Endothelial cell of umbilical vein (primary cell): ENCODE measurements around the gene TTK. TPM values are rescaled to one million over a fixed set of nuclear protein-coding genes. Genes with fewer than 3 reads are reported as not detected.

Source experiments
- BruUV-seq: library from RNA; stranded (reverse); fragments of 400-500 nt; replicated peaks from 2 replicates; lab custom pipeline; 2021; lab: Mats Ljungman, UMichigan
- CTCF ChIA-PET: fragments of 300-600, 350-600 bp; sonication (Branson Sonifier 250); formaldehyde crosslinking; loops from one replicate; lab custom pipeline; 2021; ENCODE audit warnings: antibody characterized with exemption, inconsistent platforms; lab: Charles Lee
- POLR2A ChIA-PET: fragments of 300-600, 350-600 bp; sonication (Branson Sonifier 250); formaldehyde crosslinking; loops from one replicate; lab custom pipeline; 2021; ENCODE audit warnings: antibody characterized with exemption, inconsistent platforms; lab: Charles Lee
- DNase-seq: peaks from one replicate; pipeline ENCODE4 v3.0.0-alpha.2; 2011; ENCODE audit warnings: low read depth, low spot score
- FAIRE-seq: peaks from 2 replicates; lab custom pipeline; 2011; peaks lifted over from hg19 to GRCh38; lab: Jason Lieb, UNC
- H2AFZ ChIP-seq: 2 replicates; pipeline ENCODE4 v1.6.0; 2012; ENCODE audit warnings: low read depth, low read length, control low read depth, inconsistent platforms
- H3K27ac ChIP-seq: 2 replicates; pipeline ENCODE4 v1.5.1; 2011; ENCODE audit warnings: low read depth, mild to moderate bottlenecking, control low read depth, low read length, moderate library complexity; ENCODE audit not compliant: insufficient read depth
- H3K27me3 ChIP-seq, 2 experiments: 2 replicates each; pipeline versions ENCODE4 v1.6.0 to v1.6.1; 2011; ENCODE audit warnings: low read length in 2 of 2, mixed read lengths in 1 of 2; ENCODE audit not compliant: control insufficient read depth in 2 of 2, insufficient read depth in 2 of 2
- H3K36me3 ChIP-seq, 2 experiments: 2 replicates in 1 of 2; 3 replicates in 1 of 2; pipeline ENCODE4 v1.5.1; 2011; ENCODE audit warnings: low read length in 2 of 2, mild to moderate bottlenecking in 1 of 2, moderate library complexity in 1 of 2; ENCODE audit not compliant: control insufficient read depth in 2 of 2, insufficient read depth in 2 of 2; ENCODE audit errors: extremely low read depth in 1 of 2
- H3K4me1 ChIP-seq: 3 replicates; pipeline ENCODE4 v1.5.1; 2011; ENCODE audit warnings: mild to moderate bottlenecking, low read length; ENCODE audit not compliant: control insufficient read depth, insufficient read depth; ENCODE audit errors: extremely low read depth
- H3K4me2 ChIP-seq: 2 replicates; pipeline ENCODE4 v1.6.1; 2011; ENCODE audit warnings: low read length, control low read depth, mixed read lengths; ENCODE audit not compliant: insufficient read depth
- H3K4me3 ChIP-seq, 3 experiments: fragments of 200-600 bp in 1 of 3; sonication (generic), shearing (Covaris generic) in 1 of 3; replicated peaks in 1 of 3; 2 replicates each; pipeline ENCODE4 v1.5.1; 2011 to 2016; ENCODE audit warnings: control low read depth in 3 of 3, low read length in 3 of 3, mild to moderate bottlenecking in 2 of 3, inconsistent platforms in 1 of 3, low read depth in 1 of 3, moderate library complexity in 1 of 3; ENCODE audit not compliant: insufficient read depth in 1 of 3
- H3K79me2 ChIP-seq: 2 replicates; pipeline ENCODE4 v1.6.0; 2012; ENCODE audit warnings: low read length, inconsistent platforms; ENCODE audit not compliant: control insufficient read depth, insufficient read depth
- H3K9ac ChIP-seq: replicated peaks from 2 replicates; pipeline ENCODE3; 2011; ENCODE audit warnings: low read length, control low read depth; ENCODE audit not compliant: insufficient read depth; ENCODE audit errors: extremely low read depth
- H3K9me1 ChIP-seq: replicated peaks from 3 replicates; pipeline ENCODE4 v1.6.0; 2011; ENCODE audit warnings: mild to moderate bottlenecking, low read length; ENCODE audit not compliant: control insufficient read depth, insufficient read depth; ENCODE audit errors: extremely low read depth
- H3K9me3 ChIP-seq: replicated peaks from 2 replicates; pipeline ENCODE4 v1.5.1; 2012; ENCODE audit warnings: low read length, inconsistent platforms; ENCODE audit not compliant: control insufficient read depth, insufficient read depth
- H4K20me1 ChIP-seq: replicated peaks from 2 replicates; pipeline ENCODE3; 2011; ENCODE audit warnings: mild to moderate bottlenecking, low read length; ENCODE audit not compliant: control insufficient read depth, insufficient read depth; ENCODE audit errors: extremely low read depth
- EZH2 ChIP-seq: IDR thresholded peaks from 2 replicates; pipeline ENCODE4 v1.6.1; 2012; ENCODE audit warnings: borderline replicate concordance, low read depth, mild to moderate bottlenecking, moderate library complexity, low read length, inconsistent platforms; ENCODE audit not compliant: severe bottlenecking
- FOS ChIP-seq: IDR thresholded peaks from 2 replicates; pipeline ENCODE4 v1.6.1; 2011; ENCODE audit warnings: mild to moderate bottlenecking, low read length, moderate library complexity, borderline replicate concordance; ENCODE audit not compliant: insufficient read depth
- GATA2 ChIP-seq: IDR thresholded peaks from 2 replicates; pipeline ENCODE4 v1.7.0; 2011; ENCODE audit warnings: low read depth, mild to moderate bottlenecking, moderate library complexity, mixed read lengths, low read length; ENCODE audit not compliant: insufficient read length, insufficient read depth
- MYC ChIP-seq: IDR thresholded peaks from one replicate; pipeline ENCODE4 v1.6.1; 2011; ENCODE audit warnings: mild to moderate bottlenecking, low read depth, low read length
- POLR2AphosphoS5 ChIP-seq: IDR thresholded peaks from 2 replicates; pipeline ENCODE4 v1.6.1; 2012; ENCODE audit warnings: low read depth, mild to moderate bottlenecking, control low read depth, low read length, moderate library complexity; ENCODE audit not compliant: insufficient read depth
- dilution Hi-C: fragments of 300-500 bp; cut with MboI; formaldehyde crosslinking; loops from one replicate; pipeline ENCODE4 v1.15.0; 2019; ENCODE audit warnings: low sequenced_read_pairs; ENCODE audit not compliant: extremely low pct_ligation_motif_present
- intact Hi-C: fragments of 100-400 bp; cut with micrococcal nuclease; formaldehyde crosslinking; loops from one replicate; pipeline ENCODE4 v1.10.0; 2022
- polyA plus RNA-seq, 4 experiments: library from polyadenylated mRNA; depleted of rRNA in 3 of 4; stranded (reverse) in 3 of 4; unstranded in 1 of 4; fragments of >200 nt; gene quantifications; 2 replicates each; pipeline versions ENCODE4 v1.2.1 to v1.2.3, GENCODE V29; 2011 to 2012; ENCODE audit warnings: missing spikeins in 1 of 4
- total RNA-seq: library from RNA; stranded (reverse); gene quantifications from 2 replicates; pipeline ENCODE4 v1.2.3, GENCODE V29; 2021
- TF ChIP-seq, protein P1 (sequence below), 2 donors: IDR thresholded peaks; 1 replicate in 1 of 2; 2 replicates in 1 of 2; pipeline ENCODE4 v1.5.1; 2011; ENCODE audit warnings: low read length in 2 of 2, mild to moderate bottlenecking in 2 of 2, moderate library complexity in 2 of 2, control low read depth in 1 of 2, inconsistent platforms in 1 of 2, low read depth in 1 of 2; ENCODE audit not compliant: insufficient read depth in 1 of 2; ENCODE audit errors: extremely low read depth in 1 of 2

TTK gene
- total and polyA plus RNA-seq, 2 donors (not counting 3 experiments of a cell fraction or from before 2014, with no cell fraction given), result 4.1 to 29.4 TPM

DNA sequence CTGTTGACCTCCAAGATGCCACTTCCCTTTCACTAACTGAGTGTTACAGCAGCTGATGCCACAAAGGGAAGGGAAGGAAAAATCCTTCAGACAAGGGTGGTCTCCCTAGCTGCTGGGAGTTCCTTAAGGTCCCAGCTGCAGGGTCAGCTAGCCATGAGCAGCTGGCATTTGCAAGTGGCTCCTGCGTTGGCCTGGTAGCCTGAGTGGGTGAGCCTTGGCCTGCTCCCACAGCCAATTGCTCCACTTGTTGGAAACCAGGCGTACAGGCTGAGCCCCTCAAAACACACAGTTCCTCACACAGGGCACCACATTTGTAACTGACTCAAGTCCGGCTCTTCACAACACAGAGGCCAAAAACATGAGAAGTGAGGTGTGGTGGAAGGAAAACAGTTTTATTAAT lies 16.7 kb downstream of the TTK start:
- Histone ChIP-seq H3K9ac (no peak overlapping the region), H3K4me1 (peaks cover 11% of the 10 kb centered on the region), H3K27me3 (no peaks in the 10 kb centered on the region), H4K20me1 (no peaks in the 10 kb centered on the region), H2AFZ (no peak overlapping the region), H3K9me1 (no peaks in the 10 kb centered on the region), H3K4me3 (no peak overlapping the region), H3K79me2 (no peaks in the 10 kb centered on the region), H3K36me3 (peaks cover 0 to 8% of the 10 kb centered on the region in 2 experiments), H3K27ac (no peak overlapping the region), H3K9me3 (no peaks in the 10 kb centered on the region), H3K4me2 (no peak overlapping the region)
- dilution Hi-C loops (no loop called here), intact Hi-C loops (no loop called here)
- FAIRE-seq, result no peak
- BruUV-seq, result no TSS peak
- no peak for TF ChIP-seq FOS
- TF ChIP-seq EZH2, result no peak
- TF ChIP-seq GATA2, result no peak
- TF ChIP-seq, protein P1, sequence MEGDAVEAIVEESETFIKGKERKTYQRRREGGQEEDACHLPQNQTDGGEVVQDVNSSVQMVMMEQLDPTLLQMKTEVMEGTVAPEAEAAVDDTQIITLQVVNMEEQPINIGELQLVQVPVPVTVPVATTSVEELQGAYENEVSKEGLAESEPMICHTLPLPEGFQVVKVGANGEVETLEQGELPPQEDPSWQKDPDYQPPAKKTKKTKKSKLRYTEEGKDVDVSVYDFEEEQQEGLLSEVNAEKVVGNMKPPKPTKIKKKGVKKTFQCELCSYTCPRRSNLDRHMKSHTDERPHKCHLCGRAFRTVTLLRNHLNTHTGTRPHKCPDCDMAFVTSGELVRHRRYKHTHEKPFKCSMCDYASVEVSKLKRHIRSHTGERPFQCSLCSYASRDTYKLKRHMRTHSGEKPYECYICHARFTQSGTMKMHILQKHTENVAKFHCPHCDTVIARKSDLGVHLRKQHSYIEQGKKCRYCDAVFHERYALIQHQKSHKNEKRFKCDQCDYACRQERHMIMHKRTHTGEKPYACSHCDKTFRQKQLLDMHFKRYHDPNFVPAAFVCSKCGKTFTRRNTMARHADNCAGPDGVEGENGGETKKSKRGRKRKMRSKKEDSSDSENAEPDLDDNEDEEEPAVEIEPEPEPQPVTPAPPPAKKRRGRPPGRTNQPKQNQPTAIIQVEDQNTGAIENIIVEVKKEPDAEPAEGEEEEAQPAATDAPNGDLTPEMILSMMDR (IDR thresholded peaks at IDR 0.05; ENCODE audit: extremely low read depth in 1 of 2, insufficient read depth in 1 of 2, low read depth in 1 of 2, low read length in 2 of 2), result no peak
- no peak for TF ChIP-seq POLR2AphosphoS5
- TF ChIP-seq MYC, result no peak
- CTCF ChIA-PET, result no interaction called here
- no peak for DNase-seq
- POLR2A ChIA-PET, result no interaction called here
